ENCODE data around the gene CNFN.

The CNFN gene

GRCh38 chr19:42370626-42371175 lies 19.4 kb downstream of the CNFN start:
- no peak for FAIRE-seq

- FAIRE-seq, result no peak
These were observed 20.0 kb downstream of the CNFN start for GRCh38 chr19:42370068-42370520.

- no peak for FAIRE-seq
These were observed 20.5 kb downstream of the CNFN start for GRCh38 chr19:42369433-42370067.

DNA sequence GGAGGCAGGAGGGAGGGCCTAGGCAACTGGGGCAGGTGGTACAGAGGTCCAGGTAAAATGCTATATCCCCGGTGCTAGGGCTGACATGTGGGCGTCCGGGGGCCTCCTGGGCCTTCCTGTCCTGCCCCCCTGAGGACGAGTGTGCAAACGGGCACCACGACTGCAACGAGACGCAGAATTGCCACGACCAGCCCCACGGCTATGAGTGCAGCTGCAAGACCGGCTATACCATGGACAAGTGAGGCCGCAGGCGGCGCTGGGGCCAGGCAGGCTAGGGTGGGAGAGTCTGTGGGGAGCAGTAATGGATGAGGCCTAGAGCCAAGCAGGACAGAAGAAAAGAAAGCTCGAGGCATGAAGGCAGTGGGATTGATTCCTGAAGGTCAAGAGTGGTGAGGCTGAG lies 21.3 kb downstream of the CNFN start:
- no peak for FAIRE-seq

DNA sequence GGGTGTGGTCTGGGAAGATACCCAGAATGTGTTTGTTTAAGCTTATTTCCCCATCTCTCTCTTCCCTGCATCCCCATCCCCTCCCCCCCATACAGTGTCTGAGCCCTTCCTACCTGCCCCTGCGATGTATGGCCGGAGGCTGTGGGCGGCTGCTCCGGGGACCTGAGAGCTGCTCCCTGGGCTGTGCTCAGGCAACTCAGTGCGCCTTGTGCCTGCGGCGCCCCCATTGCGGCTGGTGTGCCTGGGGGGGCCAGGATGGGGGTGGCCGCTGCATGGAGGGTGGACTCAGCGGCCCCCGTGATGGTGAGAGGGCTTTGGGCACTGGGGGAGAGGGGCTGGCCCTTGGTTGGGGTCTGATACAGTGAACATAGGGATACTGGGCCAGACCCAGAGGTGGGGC lies 21.7 kb downstream of the CNFN start:
- no peak for FAIRE-seq

- no peak for FAIRE-seq
These were observed 22.2 kb downstream of the CNFN start for GRCh38 chr19:42367929-42368328.

DNA sequence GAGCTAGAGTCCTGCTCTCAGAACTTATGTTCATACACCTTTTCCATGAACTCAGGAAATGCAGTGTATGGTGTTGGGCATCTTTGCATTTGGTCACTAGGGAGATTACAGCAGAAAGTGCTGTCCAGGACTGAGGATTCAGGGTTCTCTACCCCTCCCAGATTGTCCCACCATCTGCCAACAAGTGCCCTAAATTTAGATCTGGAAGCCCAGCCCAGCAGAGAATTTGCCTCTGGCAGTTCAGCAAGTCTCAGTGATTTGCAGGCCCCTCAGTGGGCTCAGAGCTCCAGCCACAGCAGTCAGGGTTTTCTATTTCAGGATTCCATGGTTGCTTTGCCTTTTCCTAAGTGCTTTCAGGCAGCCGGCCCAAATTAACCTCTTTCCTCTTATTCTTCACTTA lies 23.4 kb downstream of the CNFN start:
- no peak for FAIRE-seq

GRCh38 chr19:42363614-42364346 lies 26.3 kb downstream of the CNFN start:
- no peak for FAIRE-seq

- no peak for FAIRE-seq
These were observed 27.1 kb downstream of the CNFN start for GRCh38 chr19:42362891-42363440.

DNA sequence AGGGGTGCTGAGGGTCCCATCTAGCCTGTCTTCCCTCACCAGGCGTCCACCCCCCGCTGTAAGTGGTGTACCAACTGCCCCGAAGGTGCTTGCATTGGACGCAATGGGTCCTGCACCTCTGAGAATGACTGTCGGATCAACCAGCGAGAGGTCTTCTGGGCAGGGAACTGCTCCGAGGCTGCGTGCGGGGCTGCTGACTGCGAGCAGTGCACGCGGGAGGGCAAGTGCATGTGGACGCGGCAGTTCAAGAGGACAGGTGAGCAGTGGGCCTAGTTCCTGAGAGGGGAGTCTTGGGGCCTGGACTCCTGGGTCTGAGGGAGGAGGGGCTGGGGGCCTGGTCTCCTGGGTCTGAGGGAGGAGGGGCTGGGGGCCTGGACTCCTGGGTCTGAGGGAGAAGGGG lies 27.8 kb downstream of the CNFN start:
- FAIRE-seq, result no peak

DNA sequence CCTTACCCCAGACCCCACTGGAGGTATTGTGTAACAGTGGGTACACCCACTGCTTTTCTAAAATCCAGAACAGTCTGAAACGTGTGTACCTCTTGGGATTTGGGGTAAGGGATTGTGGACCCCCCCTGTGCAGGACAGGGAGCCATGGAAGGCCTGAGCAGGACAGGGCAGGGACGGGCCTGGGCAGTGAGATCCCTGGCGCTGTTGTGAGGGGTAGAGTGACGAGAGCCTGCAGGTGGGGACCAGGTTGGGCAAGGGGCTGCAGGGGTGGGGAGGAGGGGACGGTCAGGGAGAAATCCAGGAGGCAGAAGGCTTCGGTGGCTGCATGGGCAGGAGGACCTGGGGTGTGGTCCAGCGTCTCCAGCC lies 28.6 kb downstream of the CNFN start:
- no peak for FAIRE-seq

DNA sequence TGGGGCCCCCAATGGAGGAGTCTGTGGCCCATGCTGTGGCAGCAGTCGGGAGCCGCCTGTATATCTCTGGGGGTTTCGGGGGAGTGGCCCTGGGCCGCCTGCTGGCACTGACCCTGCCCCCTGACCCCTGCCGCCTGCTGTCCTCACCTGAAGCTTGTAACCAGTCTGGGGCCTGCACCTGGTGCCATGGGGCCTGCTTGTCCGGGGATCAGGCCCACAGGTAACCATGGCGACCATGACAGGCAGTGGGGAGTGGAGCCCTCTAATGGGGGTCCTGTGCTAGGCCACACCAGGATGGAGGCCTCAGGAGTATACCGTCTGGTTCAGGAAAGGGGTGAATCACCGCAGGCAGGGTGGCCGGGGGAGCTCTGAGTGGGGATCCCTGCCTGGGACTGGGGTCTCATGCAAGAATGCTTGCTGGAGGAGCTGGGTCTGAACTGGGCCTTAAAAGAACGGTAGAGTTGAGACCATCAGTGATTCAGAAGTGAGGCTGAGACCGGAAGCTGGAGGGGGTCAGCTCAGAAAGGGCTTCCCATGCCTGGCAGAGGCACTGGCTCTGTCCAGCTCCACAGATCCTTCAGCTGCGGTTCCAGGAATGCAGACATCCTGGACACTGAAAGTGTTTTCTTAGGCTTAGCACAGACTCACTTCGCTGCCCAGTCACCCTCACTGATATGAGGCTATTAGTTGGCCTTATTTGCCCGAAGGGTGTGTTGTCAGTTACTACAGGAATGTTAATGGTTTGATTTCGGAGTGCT lies 29.1 kb downstream of the CNFN start:
- FAIRE-seq, result no peak

GRCh38 chr19:42357290-42357689 lies 32.8 kb downstream of the CNFN start:
- no peak for FAIRE-seq

- no peak for FAIRE-seq
These were observed 33.4 kb downstream of the CNFN start for GRCh38 chr19:42356686-42357085.

DNA sequence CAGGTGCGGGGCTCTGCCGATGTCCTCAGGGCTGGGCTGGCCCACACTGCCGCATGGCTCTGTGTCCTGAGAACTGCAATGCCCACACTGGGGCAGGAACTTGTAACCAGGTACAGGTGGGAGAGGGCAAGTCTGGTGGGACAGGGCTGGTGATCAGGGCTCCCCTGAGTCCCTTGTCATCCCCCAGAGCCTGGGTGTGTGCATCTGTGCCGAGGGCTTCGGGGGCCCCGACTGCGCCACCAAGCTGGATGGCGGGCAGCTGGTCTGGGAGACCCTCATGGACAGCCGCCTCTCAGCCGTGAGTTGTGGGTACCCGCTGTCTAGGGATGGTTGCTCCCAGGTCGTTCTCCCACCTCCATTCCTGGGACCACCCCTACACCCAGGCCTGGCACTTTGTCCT lies 34.2 kb downstream of the CNFN start:
- FAIRE-seq, result no peak

GRCh38 chr19:42353341-42354015 lies 36.6 kb downstream of the CNFN start:
- no peak for FAIRE-seq

DNA sequence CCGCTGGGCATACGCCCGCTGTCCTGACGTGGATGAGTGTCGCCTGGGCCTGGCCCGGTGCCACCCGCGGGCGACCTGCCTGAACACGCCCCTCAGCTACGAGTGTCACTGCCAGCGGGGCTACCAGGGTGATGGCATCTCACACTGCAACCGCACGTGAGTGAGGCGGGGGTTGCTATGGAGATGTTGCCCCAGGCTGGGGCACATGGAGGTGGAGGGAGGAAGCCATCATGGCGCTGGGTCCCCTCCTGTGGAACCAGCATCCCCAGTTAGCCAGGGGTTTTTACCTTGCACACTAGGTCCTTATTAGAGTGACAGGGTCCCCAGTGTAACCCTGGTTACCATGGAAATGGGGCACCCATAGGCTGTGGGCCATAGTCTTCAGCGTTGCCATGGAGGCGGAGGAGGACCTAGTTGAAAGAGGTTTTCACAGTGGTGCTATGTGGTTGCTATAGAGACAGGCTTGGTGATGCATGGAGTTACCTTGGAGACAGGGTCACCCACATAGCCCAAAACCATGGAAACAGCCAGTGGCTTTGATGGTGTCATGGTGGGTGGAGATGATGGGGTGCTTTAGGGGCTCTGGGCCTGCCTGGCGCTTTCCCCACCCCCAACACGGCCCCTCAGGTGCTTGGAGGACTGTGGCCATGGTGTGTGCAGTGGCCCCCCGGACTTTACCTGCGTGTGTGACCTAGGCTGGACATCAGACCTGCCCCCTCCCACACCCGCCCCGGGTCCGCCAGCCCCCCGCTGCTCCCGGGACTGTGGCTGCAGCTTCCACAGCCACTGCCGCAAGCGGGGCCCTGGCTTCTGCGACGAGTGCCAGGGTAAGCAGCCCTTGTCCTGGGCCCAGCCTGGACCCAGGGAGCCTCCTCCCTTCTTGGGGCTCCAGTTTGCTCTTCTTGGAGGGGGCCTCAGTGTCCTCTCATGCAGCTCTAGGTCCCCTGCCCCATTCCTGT lies 37.5 kb downstream of the CNFN start:
- no peak for FAIRE-seq

DNA sequence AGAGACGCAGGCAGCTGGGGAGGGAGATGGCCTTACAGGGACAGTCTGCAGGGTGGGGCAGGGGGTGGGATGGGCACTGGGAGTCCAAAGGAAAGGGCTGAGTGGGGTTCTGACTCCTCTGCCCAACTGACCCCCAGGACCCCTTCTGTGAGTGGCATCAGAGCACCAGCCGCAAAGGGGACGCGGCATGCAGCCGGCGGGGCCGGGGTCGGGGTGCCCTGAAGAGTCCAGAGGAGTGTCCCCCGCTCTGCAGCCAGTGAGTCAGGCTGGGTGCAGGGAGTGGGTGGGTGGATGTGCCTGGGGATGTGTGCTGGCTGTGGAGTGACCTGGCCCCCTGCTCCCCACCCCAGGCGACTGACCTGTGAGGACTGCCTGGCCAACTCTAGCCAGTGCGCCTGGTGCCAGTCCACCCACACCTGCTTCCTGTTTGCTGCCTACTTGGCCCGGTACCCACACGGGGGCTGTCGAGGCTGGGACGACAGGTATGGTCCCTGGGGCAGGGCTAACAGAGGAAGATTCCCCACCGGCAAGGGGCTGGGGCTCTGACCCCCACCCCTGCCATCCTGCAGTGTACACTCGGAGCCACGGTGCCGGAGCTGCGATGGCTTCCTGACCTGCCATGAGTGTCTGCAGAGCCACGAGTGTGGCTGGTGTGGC lies 38.9 kb downstream of the CNFN start:
- FAIRE-seq, result no peak

DNA sequence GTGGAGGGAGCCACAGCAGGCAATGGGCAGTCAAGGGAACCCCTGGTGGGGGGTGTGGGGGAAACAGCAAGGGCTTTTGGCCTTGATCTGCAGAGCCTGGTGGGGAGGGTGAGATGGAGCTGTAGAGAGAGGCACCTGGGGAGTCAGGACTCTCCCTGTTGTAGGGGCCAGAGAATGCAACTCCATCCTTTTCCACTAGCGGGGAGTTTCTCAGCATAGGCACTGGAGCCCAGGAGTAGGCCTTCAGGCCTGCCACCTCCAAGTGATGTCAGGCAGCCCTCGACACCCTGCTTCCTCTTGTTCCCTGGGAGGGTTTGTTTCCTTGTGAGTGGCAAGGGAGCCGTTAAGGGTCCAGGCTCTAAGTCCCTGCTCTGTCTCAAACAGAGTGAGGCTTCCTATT lies 39.7 kb downstream of the CNFN start:
- no peak for FAIRE-seq

- FAIRE-seq, result no peak
These were observed 40.6 kb downstream of the CNFN start for GRCh38 chr19:42349378-42350107.
